HepG2 (cell line): ENCODE measurements around the gene ANKRD42. TPM values are rescaled to one million over a fixed set of nuclear protein-coding genes. Genes with fewer than 3 reads are reported as not detected.

Experiments used
- ATF7-NPFF ChIP-seq: sonication (generic); formaldehyde crosslinking; IDR thresholded peaks from 2 replicates; pipeline ENCODE4 v1.8.1; 2023; ENCODE audit warnings: mild to moderate bottlenecking, low read depth, missing genetic modification reagents, moderate library complexity
- BHLHE40 ChIP-seq: IDR thresholded peaks from 2 replicates; pipeline ENCODE4 v1.6.1; 2011; ENCODE audit warnings: low read length, improper control_type of control experiment
- CC2D1A ChIP-seq: sonication (generic); formaldehyde crosslinking; IDR thresholded peaks from 2 replicates; pipeline ENCODE4 v1.8.1; 2023; ENCODE audit warnings: mild to moderate bottlenecking, missing genetic modification reagents
- DNMT3B ChIP-seq: conservative IDR thresholded peaks from 2 replicates; pipeline ENCODE4 v1.6.1; 2016; ENCODE audit warnings: missing biosample characterization, control low read depth
- EHMT2 ChIP-seq: fragments of 200-600 bp; sonication (generic); IDR thresholded peaks from 2 replicates; pipeline ENCODE4 v1.7.0; 2017; ENCODE audit warnings: antibody characterized with exemption, low read depth, low read length, borderline replicate concordance
- ESRRA ChIP-seq: sonication (generic); formaldehyde crosslinking; IDR thresholded peaks from 2 replicates; pipeline ENCODE4 v1.5.1; 2020; ENCODE audit warnings: mild to moderate bottlenecking, low read depth, missing genetic modification reagents
- FOXA1 ChIP-seq, 2 experiments: fragments of 450-650 bp in 1 of 2; sonication (generic) in 1 of 2; formaldehyde crosslinking in 1 of 2; IDR thresholded peaks; 2 replicates each; pipeline versions ENCODE4 v1.4.0 to v1.6.1; 2016 to 2020; ENCODE audit warnings: missing genetic modification reagents in 1 of 2
- FOXO1 ChIP-seq: sonication (generic); formaldehyde crosslinking; IDR thresholded peaks from 2 replicates; pipeline ENCODE4 v1.4.0; 2020; ENCODE audit warnings: missing genetic modification reagents
- KAT7 ChIP-seq: IDR thresholded peaks from 2 replicates; pipeline ENCODE4 v1.6.1; 2018; ENCODE audit warnings: borderline replicate concordance, missing compliant biosample characterization
- MIXL1 ChIP-seq: IDR thresholded peaks from 2 replicates; pipeline ENCODE4 v1.6.1; 2016
- NFATC3 ChIP-seq: sonication (generic); formaldehyde crosslinking; IDR thresholded peaks from 2 replicates; pipeline ENCODE4 v1.5.1; 2020; ENCODE audit warnings: mild to moderate bottlenecking, missing genetic modification reagents
- NR2F1 ChIP-seq, 2 experiments: fragments of 450-650 bp in 1 of 2; formaldehyde crosslinking in 1 of 2; IDR thresholded peaks; 2 replicates each; pipeline versions ENCODE4 v1.5.0 to v1.6.1; 2016 to 2020; ENCODE audit warnings: mild to moderate bottlenecking in 1 of 2, missing compliant biosample characterization in 1 of 2, missing genetic modification reagents in 1 of 2, moderate library complexity in 1 of 2
- NRL ChIP-seq: sonication (generic); formaldehyde crosslinking; IDR thresholded peaks from 2 replicates; pipeline ENCODE4 v1.5.0; 2020; ENCODE audit warnings: missing genetic modification reagents, mild to moderate bottlenecking, moderate library complexity, borderline replicate concordance
- POLR2A ChIP-seq, 2 experiments: IDR thresholded peaks; 2 replicates each; pipeline ENCODE4 v1.6.1; 2011; ENCODE audit warnings: low read depth in 2 of 2, low read length in 2 of 2, mild to moderate bottlenecking in 1 of 2, moderate library complexity in 1 of 2; ENCODE audit not compliant: insufficient read depth in 1 of 2
- SMAD1 ChIP-seq: sonication (generic); formaldehyde crosslinking; IDR thresholded peaks from 2 replicates; pipeline ENCODE4 v1.4.0; 2020; ENCODE audit warnings: missing genetic modification reagents, low read depth, mild to moderate bottlenecking, borderline replicate concordance
- SMAD9 ChIP-seq: sonication (generic); formaldehyde crosslinking; IDR thresholded peaks from 2 replicates; pipeline ENCODE4 v1.5.1; 2020; ENCODE audit warnings: mild to moderate bottlenecking, missing genetic modification reagents
- SNAPC5 ChIP-seq: sonication (generic); formaldehyde crosslinking; IDR thresholded peaks from 2 replicates; pipeline ENCODE4 v1.8.1; 2023; ENCODE audit warnings: mild to moderate bottlenecking, missing genetic modification reagents, borderline replicate concordance
- SRY ChIP-seq: sonication (generic); formaldehyde crosslinking; IDR thresholded peaks from 2 replicates; pipeline ENCODE4 v1.8.0; 2022; ENCODE audit warnings: mild to moderate bottlenecking, missing genetic modification reagents
- TBX2 ChIP-seq: sonication (generic); formaldehyde crosslinking; IDR thresholded peaks from 2 replicates; pipeline ENCODE4 v1.5.0; 2020; ENCODE audit warnings: missing genetic modification reagents, mild to moderate bottlenecking, borderline replicate concordance
- ZFP36L2 ChIP-seq: sonication (generic); formaldehyde crosslinking; IDR thresholded peaks from 2 replicates; pipeline ENCODE4 v1.4.0; 2020; ENCODE audit warnings: missing genetic modification reagents
- ZFP82 ChIP-seq: sonication (generic); formaldehyde crosslinking; IDR thresholded peaks from 2 replicates; pipeline ENCODE4 v1.5.1; 2020; ENCODE audit warnings: mild to moderate bottlenecking, missing genetic modification reagents, borderline replicate concordance
- ZNF224 ChIP-seq: sonication (generic); formaldehyde crosslinking; IDR thresholded peaks from 2 replicates; pipeline ENCODE4 v1.5.0; 2020; ENCODE audit warnings: mild to moderate bottlenecking, missing genetic modification reagents
- ZNF232 ChIP-seq: sonication (generic); formaldehyde crosslinking; IDR thresholded peaks from 2 replicates; pipeline ENCODE4 v1.4.0; 2020; ENCODE audit warnings: missing genetic modification reagents, borderline replicate concordance
- ZNF24 ChIP-seq: fragments of 450-650 bp; IDR thresholded peaks from 2 replicates; pipeline ENCODE4 v1.6.1; 2017; ENCODE audit warnings: antibody characterized with exemption, mild to moderate bottlenecking
- ZNF256 ChIP-seq: sonication (generic); formaldehyde crosslinking; conservative IDR thresholded peaks from 2 replicates; pipeline ENCODE4 v1.4.0; 2020; ENCODE audit warnings: missing genetic modification reagents
- ZNF354B ChIP-seq: sonication (generic); formaldehyde crosslinking; IDR thresholded peaks from 2 replicates; pipeline ENCODE4 v1.8.0; 2022; ENCODE audit warnings: mild to moderate bottlenecking, missing genetic modification reagents
- ZNF382 ChIP-seq: sonication (generic); formaldehyde crosslinking; IDR thresholded peaks from 2 replicates; pipeline ENCODE4 v1.5.0; 2020; ENCODE audit warnings: missing genetic modification reagents, mild to moderate bottlenecking, borderline replicate concordance
- ZNF589 ChIP-seq: sonication (generic); formaldehyde crosslinking; conservative IDR thresholded peaks from 2 replicates; pipeline ENCODE4 v1.8.0; 2022; ENCODE audit warnings: mild to moderate bottlenecking, moderate library complexity, missing genetic modification reagents
- ZNF747 ChIP-seq: sonication (generic); formaldehyde crosslinking; IDR thresholded peaks from 2 replicates; pipeline ENCODE4 v1.8.1; 2023; ENCODE audit warnings: missing genetic modification reagents, mild to moderate bottlenecking, borderline replicate concordance
- ZNF788 ChIP-seq: sonication (generic); formaldehyde crosslinking; IDR thresholded peaks from 2 replicates; pipeline ENCODE4 v1.5.0; 2020; ENCODE audit warnings: mild to moderate bottlenecking, missing genetic modification reagents, borderline replicate concordance
- ZNF816 ChIP-seq: sonication (generic); formaldehyde crosslinking; IDR thresholded peaks from 2 replicates; pipeline ENCODE4 v1.8.0; 2022; ENCODE audit warnings: missing genetic modification reagents, mild to moderate bottlenecking, borderline replicate concordance
- polyA plus RNA-seq, 8 experiments: library from polyadenylated mRNA; depleted of rRNA in 3 of 8; stranded (reverse) in 7 of 8; unstranded in 1 of 8; fragments of >200 nt; fragmentation: Illumina TruSeq in 4 of 8; extraction: Trizol in 4 of 8; gene quantifications; 2 replicates each; pipeline versions ENCODE4 v1.2.1 to v1.2.3, GENCODE V29; 2011 to 2016; ENCODE audit warnings: low read depth in 4 of 8, missing spikeins in 1 of 8, mixed read lengths in 1 of 8; ENCODE audit not compliant: insufficient read depth in 1 of 8
- total RNA-seq, 5 experiments: library from RNA; depleted of rRNA; stranded (reverse); fragments of >200 nt; fragmentation: Illumina TruSeq; extraction: Trizol; gene quantifications; 2 replicates each; pipeline ENCODE4 v1.2.3, GENCODE V29; 2016; ENCODE audit warnings: low read depth in 1 of 5
- TF ChIP-seq, protein P1 (sequence below): IDR thresholded peaks from 2 replicates; pipeline ENCODE4 v1.6.1; 2016; ENCODE audit warnings: missing genetic modification reagents, missing compliant biosample characterization

ANKRD42 gene
- total and polyA plus RNA-seq, 2 of the 13 experiments (the other 11 are each of a cell fraction or from before 2014, with no cell fraction given) = 2.2 to 3.7 TPM

DNA sequence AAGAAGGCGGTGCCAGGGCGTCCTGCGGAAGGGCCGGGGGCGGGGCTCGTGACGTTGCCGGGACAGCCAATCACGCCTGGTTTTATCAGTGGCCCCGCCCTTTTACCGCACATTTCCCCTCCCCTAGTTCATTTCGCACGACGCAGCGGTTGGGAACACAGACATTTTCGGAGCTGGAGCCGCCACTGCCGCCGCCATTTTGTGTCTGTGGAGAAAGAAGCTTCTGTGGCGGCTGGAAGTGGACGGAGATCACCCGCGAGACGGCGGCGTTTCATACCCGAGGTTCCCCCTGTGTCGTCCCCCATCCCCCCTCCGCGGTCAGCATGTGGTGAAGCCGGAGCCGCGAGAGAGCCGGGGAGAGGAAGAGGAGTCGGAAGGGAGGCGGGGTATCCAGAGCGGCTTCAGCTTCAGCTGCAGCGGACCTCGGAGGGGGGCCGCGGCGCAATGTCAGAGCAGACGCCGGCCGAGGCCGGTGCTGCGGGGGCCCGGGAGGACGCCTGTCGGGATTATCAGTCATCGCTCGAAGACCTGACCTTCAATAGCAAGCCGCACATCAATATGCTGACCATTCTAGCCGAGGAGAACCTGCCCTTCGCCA, 36.4 kb upstream of the ANKRD42 start, which contains the start of gene PCF11 (continued):
- TF ChIP-seq ZNF747 (no peak), KAT7 (CRISPR knock-in tag) (peak; percentile 80; the same call in 1 of the 2 replicates), ZNF224 (no peak; the same call in 1 of the 2 replicates), NRL (CRISPR knock-in tag) (peak; percentile 36; the same call in 1 of the 2 replicates), TBX2 (CRISPR knock-in tag) (peak; percentile 52; the same call in 1 of the 2 replicates), NFATC3 (peak; percentile 17; the same call in 1 of the 2 replicates), POLR2A (IDR thresholded peaks at IDR 0.05; ENCODE audit: insufficient read depth in 1 of 2, low read depth in 2 of 2, low read length in 2 of 2) (peak; percentile 96 to 98), ZNF256 (0 out of 2 replicates have a peak, but pooled peaks have one; percentile 62), ZNF816 (CRISPR knock-in tag) (peak; percentile 66), ZFP82 (CRISPR knock-in tag) (no peak; the same call in 1 of the 2 replicates), NR2F1 (CRISPR knock-in tag; IDR thresholded peaks at IDR 0.05) (no peak), ZNF232 (CRISPR knock-in tag) (no peak), EHMT2 (no peak), SMAD9 (peak; percentile 73; the same call in 1 of the 2 replicates), DNMT3B (0 out of 2 replicates have a peak, but pooled peaks have one; percentile 44), BHLHE40 (no peak), ZNF354B (CRISPR knock-in tag) (0 out of 2 replicates have a peak, but pooled peaks have one; percentile 39), SRY (CRISPR knock-in tag) (peak; percentile 66; the same call in 1 of the 2 replicates), MIXL1 (CRISPR knock-in tag) (no peak), ZNF589 (CRISPR knock-in tag) (peak; percentile 46; the same call in 1 of the 2 replicates), SNAPC5 (no peak), ZFP36L2 (0 out of 2 replicates have a peak, but pooled peaks have one; percentile 77), FOXA1 (IDR thresholded peaks at IDR 0.05) (no peak), FOXA1 (CRISPR knock-in tag; IDR thresholded peaks at IDR 0.05) (no peak), FOXO1 (CRISPR knock-in tag) (peak; percentile 37; the same call in 1 of the 2 replicates), SMAD1 (CRISPR knock-in tag) (no peak; the same call in 1 of the 2 replicates), CC2D1A (CRISPR knock-in tag) (peak; percentile 26; the same call in 1 of the 2 replicates), ATF7-NPFF (CRISPR knock-in tag) (peak; percentile 60; the same call in 1 of the 2 replicates), ZNF788 (CRISPR knock-in tag) (peak; percentile 23; the same call in 1 of the 2 replicates), ESRRA (CRISPR knock-in tag) (no peak), ZNF382 (CRISPR knock-in tag) (no peak), ZNF24 (no peak)
- TF ChIP-seq, protein P1, sequence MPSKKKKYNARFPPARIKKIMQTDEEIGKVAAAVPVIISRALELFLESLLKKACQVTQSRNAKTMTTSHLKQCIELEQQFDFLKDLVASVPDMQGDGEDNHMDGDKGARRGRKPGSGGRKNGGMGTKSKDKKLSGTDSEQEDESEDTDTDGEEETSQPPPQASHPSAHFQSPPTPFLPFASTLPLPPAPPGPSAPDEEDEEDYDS (CRISPR knock-in tag) = peak; percentile 95
